Panc1 (cell line): Measurements from ENCODE around the gene SRRM5. TPM values are rescaled to one million over a fixed set of nuclear protein-coding genes. Genes with fewer than 3 reads are reported as not detected.
A peak's percentile ranks its signal among the peaks of the same experiment; 100 is the strongest.

Source experiments
- ATAC-seq: fragments of 200-7000 bp; cut with Tn5 transposase; 2 replicates; pipeline ENCODE4 v1.9.1; 2020; ENCODE audit warnings: mild to moderate bottlenecking, moderate library complexity
- BruUV-seq: library from RNA; stranded (reverse); fragments of 400-500 nt; replicated peaks from 2 replicates; lab custom pipeline; 2021; lab: Mats Ljungman, UMichigan
- CTCF ChIA-PET: fragments of 300-600 bp; sonication (Branson Sonifier 250); formaldehyde crosslinking; loops from one replicate; lab custom pipeline; 2022; ENCODE audit warnings: antibody characterized with exemption; lab: Charles Lee
- POLR2A ChIA-PET: fragments of 300-600 bp; sonication (Branson Sonifier 250); formaldehyde crosslinking; loops from one replicate; lab custom pipeline; 2022; ENCODE audit warnings: antibody characterized with exemption; lab: Charles Lee
- DNase-seq: peaks from one replicate; pipeline ENCODE4 v3.0.0-alpha.2; 2010; ENCODE audit warnings: low read depth, low spot score
- H3K27ac ChIP-seq: 2 replicates; pipeline ENCODE4 v1.5.1; 2011; ENCODE audit warnings: mild to moderate bottlenecking, low read length, inconsistent platforms
- H3K27me3 ChIP-seq: fragments of 200-500 bp; sonication (Bioruptor generic); 2 replicates; pipeline ENCODE4 v1.6.0; 2014; ENCODE audit warnings: low read length, inconsistent platforms; ENCODE audit not compliant: control insufficient read depth, insufficient read depth
- H3K36me3 ChIP-seq: fragments of 200-500 bp; sonication (Bioruptor generic); 2 replicates; pipeline ENCODE4 v1.5.1; 2014; ENCODE audit warnings: inconsistent platforms, mild to moderate bottlenecking, low read length, moderate library complexity; ENCODE audit not compliant: control insufficient read depth, insufficient read depth
- H3K4me1 ChIP-seq: 2 replicates; pipeline ENCODE4 v1.5.1; 2011; ENCODE audit warnings: inconsistent platforms, mild to moderate bottlenecking, low read length, moderate library complexity; ENCODE audit not compliant: control insufficient read depth, insufficient read depth
- H3K4me3 ChIP-seq, 2 experiments: 2 replicates each; pipeline ENCODE4 v1.5.1; 2011 to 2012; ENCODE audit warnings: low read depth in 2 of 2, low read length in 2 of 2, mild to moderate bottlenecking in 2 of 2, inconsistent platforms in 1 of 2, moderate library complexity in 1 of 2
- H3K9me3 ChIP-seq: fragments of 200-500 bp; sonication (Bioruptor generic); 2 replicates; pipeline ENCODE4 v1.5.1; 2014; ENCODE audit warnings: low read depth, mild to moderate bottlenecking, inconsistent platforms, low read length, moderate library complexity; ENCODE audit not compliant: control insufficient read depth, insufficient read depth
- CTCF ChIP-seq: fragments of 450-650 bp; IDR thresholded peaks from 2 replicates; pipeline ENCODE4 v1.5.1; 2017; ENCODE audit warnings: mild to moderate bottlenecking
- POLR2AphosphoS5 ChIP-seq: IDR thresholded peaks from 2 replicates; pipeline ENCODE4 v1.6.1; 2012; ENCODE audit warnings: mild to moderate bottlenecking, low read depth, low read length, moderate library complexity
- REST ChIP-seq, 2 experiments: IDR thresholded peaks; 2 replicates each; pipeline ENCODE4 v1.6.1; 2011 to 2012; ENCODE audit warnings: low read depth in 2 of 2, control low read depth in 1 of 2, low read length in 1 of 2, mild to moderate bottlenecking in 1 of 2, moderate library complexity in 1 of 2; ENCODE audit not compliant: insufficient read depth in 1 of 2
- SIN3A ChIP-seq: IDR thresholded peaks from 2 replicates; pipeline ENCODE4 v1.6.1; 2012; ENCODE audit warnings: low read depth, mild to moderate bottlenecking, low read length, moderate library complexity, borderline replicate concordance; ENCODE audit not compliant: insufficient read depth
- TCF7L2 ChIP-seq: IDR thresholded peaks from 2 replicates; pipeline ENCODE4 v1.6.1; 2011; ENCODE audit warnings: mild to moderate bottlenecking, low read depth, low read length, inconsistent platforms
- in situ Hi-C: cut with HindIII; loops from 2 replicates; pipeline ENCODE4 v1.10.0; 2016; ENCODE audit warnings: low sequenced_read_pairs, low pct_unique_long_range_greater_than_20kb
- intact Hi-C: fragments of 100-400 bp; cut with micrococcal nuclease; formaldehyde crosslinking; loops from one replicate; pipeline ENCODE4 v1.10.0; 2022; ENCODE audit not compliant: unreplicated experiment
- total RNA-seq: library from RNA; stranded (reverse); gene quantifications from one replicate; pipeline ENCODE4 v1.2.1, GENCODE V29; 2021; ENCODE audit not compliant: unreplicated experiment

The SRRM5 gene
- total RNA-seq, 1 experiment from 2014 or later: 0.10 TPM

- H3K27ac ChIP-seq: no peak overlapping the region
- intact Hi-C loops (no loop called here), in situ Hi-C loops (no loop called here)
- BruUV-seq: no TSS peak
- TF ChIP-seq POLR2AphosphoS5: no peak
- no peak for TF ChIP-seq TCF7L2
- no peak for TF ChIP-seq SIN3A
- no peak for TF ChIP-seq REST (IDR thresholded peaks at IDR 0.05; ENCODE audit: insufficient read depth in 1 of 2, low read depth in 2 of 2, low read length in 1 of 2)
- no peak for TF ChIP-seq CTCF
- no peaks in the 10 kb centered on the region; the same call in 1 of the 2 replicates for H3K36me3 ChIP-seq
- H3K9me3 ChIP-seq: no peaks in the 10 kb centered on the region
- peak overlapping the region; percentile 18 to 31; a peak in 1 of 4 replicates for H3K4me3 ChIP-seq
- POLR2A ChIA-PET: no interaction called here
- peaks cover 3% of the 10 kb centered on the region for H3K4me1 ChIP-seq
- H3K27me3 ChIP-seq: peaks cover 4% of the 10 kb centered on the region; the same call in 1 of the 2 replicates
- ATAC-seq (no peak), DNase-seq (no peak)
- CTCF ChIA-PET: no interaction called here
These were observed 27.2 kb downstream of the SRRM5 start for GRCh38 chr19:43638995-43639518.

- no peak within 1 kb of the TSS for H3K27ac ChIP-seq
- H3K27me3 ChIP-seq: peaks cover 4% of the 10 kb centered on the region; the same call in 1 of the 2 replicates
- no peak for DNase-seq
These were observed 27.9 kb downstream of the SRRM5 start, which contains the start of gene CADM4 for GRCh38 chr19:43639519-43640423. Gene CADM4 (minus strand): TSS chr19:43639850. CDS start chr19:43639790, 60 bp downstream.

More at GRCh38 chr19:43639519-43640423, 27.9 kb downstream of the SRRM5 start, which contains the start of gene CADM4:
- Histone ChIP-seq H3K4me1 (peaks cover under 1% of the 10 kb centered on the region), H3K4me3 (peak within 1 kb of the TSS; percentile 39 to 40; a peak in 3 of 4 replicates), H3K9me3 (no peaks in the 10 kb centered on the region), H3K36me3 (no peaks in the 10 kb centered on the region; the same call in 1 of the 2 replicates)
- ATAC-seq: peak; percentile 79
- in situ Hi-C loops (no loop called here), intact Hi-C loops (no loop called here)
- POLR2A ChIA-PET: no interaction called here
- CTCF ChIA-PET: no interaction called here
- BruUV-seq: no TSS peak
- TF ChIP-seq REST (IDR thresholded peaks at IDR 0.05; ENCODE audit: insufficient read depth in 1 of 2, low read depth in 2 of 2, low read length in 1 of 2) (no peak), SIN3A (no peak), CTCF (no peak), POLR2AphosphoS5 (no peak), TCF7L2 (no peak)
